GM19099 (cell line): ENCODE results near the gene WDR7.

ENCODE experiments used
- POLR2A ChIP-seq: IDR thresholded peaks from 3 replicates; pipeline ENCODE4 v1.6.1; 2011; ENCODE audit warnings: low read depth; ENCODE audit not compliant: insufficient read length; ENCODE audit errors: extremely low read depth

Gene WDR7

DNA sequence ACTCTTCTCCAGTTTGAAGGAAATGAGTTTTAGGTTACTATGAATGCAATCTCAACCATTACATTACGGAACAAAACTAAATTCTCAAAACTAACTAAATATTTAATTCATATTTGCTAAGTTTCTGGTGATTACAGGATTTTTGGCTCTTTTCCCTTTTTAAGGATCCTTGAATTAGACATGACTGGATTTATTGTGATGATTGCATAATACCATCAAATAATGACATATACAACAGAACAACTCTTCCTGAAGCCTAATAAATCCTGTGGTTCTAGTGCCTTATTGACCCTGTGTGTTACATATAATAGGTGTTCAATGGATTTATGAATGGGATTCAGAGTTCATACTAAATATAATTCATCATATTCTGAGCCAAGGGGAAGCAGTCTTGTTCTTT, 90.5 kb downstream of the WDR7 start:
- TF ChIP-seq POLR2A, result no peak

DNA sequence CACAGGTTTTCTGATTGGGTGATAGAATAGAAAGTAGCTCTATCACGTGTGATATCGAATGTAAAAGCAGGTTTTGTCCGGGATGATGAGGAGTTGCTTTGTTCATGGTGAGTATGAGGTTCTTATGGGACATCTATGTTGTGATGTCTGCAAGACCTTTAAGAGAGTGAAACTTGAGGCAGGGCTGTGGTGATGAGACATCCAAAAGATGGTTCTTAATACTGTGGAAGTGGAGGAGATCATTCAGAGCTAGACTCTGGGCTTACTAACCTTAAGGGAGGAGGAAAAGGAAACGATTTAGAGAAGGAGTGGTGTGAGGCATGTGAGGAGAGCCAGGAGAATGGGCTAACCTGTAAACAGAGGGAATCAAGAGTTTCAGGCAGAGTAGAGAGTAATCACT, 92.0 kb downstream of the WDR7 start:
- TF ChIP-seq POLR2A, result no peak

- no peak for TF ChIP-seq POLR2A
These were observed 96.0 kb downstream of the WDR7 start for GRCh38 chr18:56747032-56747658.

GRCh38 chr18:56747857-56748256, 96.7 kb downstream of the WDR7 start:
- TF ChIP-seq POLR2A, result no peak

DNA sequence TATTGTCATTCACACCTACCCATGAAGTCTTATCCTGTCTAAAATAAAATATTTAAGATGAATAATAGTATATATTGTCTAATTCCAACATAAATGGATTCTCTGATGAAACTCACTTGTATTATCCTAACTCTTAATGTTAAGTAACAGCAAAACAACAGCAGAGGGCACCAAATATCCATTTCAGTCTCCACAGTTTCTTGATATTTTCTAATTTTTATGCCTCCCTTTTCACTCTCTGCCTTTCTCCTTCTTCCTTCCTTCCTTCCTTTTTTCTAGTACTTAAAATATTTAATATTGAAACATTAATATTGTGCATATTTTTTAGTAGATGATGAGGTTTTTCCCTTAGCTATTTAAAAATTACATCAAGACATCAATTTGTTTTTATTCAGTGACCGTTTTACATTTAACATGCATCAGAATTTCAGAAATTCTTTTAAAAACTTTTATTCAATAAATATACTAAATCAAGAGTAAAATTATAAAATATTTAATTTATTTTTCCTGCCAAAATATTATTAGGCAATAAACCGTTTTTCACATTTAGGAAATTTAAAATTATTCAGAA, 97.6 kb downstream of the WDR7 start:
- TF ChIP-seq POLR2A, result no peak

DNA sequence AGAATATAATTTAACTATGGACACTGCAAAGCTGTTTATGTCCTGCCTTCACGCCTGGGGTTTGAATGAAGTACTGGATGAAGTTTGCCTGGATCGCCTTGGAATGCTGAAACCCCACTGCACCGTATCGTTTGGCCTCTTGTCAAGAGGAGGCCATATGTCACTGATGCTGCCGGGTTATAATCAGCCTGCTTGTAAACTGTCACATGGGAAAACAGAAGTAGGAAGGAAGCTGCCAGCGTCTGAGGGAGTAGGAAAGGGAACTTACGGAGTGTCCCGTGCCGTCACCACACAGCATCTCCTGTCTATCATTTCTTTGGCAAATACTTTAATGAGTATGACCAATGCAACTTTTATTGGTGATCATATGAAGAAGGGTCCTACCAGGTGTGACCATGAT, 105.8 kb downstream of the WDR7 start:
- TF ChIP-seq POLR2A, result no peak

DNA sequence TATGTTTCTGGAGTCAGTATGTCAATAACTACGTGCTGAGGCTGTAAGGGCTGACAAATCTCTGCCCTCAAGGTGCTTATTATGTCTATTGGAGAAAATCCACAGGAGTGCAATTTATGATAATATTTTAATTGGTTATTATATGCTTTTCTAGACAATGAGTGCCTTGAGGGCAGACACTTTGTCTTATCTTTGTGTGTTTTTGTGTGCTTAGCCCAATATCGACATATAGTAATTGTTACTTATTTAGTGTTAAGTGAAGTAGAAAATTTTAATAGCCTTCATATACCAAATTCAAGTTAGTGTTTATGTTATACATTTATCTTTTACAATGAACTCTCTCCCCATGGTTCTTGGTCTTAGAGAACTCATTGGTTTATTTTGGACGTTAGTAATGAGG, 118.9 kb downstream of the WDR7 start:
- TF ChIP-seq POLR2A, result no peak

- TF ChIP-seq POLR2A, result no peak
These were observed 119.7 kb downstream of the WDR7 start for GRCh38 chr18:56770873-56771272.

- no peak for TF ChIP-seq POLR2A
These were observed 124.5 kb downstream of the WDR7 start for GRCh38 chr18:56775701-56776100.

DNA sequence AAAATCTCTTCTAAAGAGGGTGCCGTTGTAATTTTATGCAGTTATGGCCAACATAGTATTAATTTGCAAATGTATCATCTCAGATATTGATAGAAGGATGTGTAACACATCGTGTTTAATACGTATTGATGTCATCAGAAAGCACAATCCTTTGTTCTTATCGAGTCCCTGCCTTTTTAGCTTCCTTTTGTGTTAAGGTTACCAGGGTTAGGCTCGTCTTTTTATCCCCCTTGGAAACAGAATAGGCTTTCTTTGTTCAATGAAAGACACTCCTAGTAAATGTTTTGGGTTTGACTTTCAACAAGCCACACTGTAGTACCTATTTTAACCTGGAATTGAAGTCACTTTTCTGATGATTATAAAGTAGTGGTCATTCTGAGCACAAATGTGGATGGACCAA, 136.2 kb downstream of the WDR7 start:
- TF ChIP-seq POLR2A, result no peak

DNA sequence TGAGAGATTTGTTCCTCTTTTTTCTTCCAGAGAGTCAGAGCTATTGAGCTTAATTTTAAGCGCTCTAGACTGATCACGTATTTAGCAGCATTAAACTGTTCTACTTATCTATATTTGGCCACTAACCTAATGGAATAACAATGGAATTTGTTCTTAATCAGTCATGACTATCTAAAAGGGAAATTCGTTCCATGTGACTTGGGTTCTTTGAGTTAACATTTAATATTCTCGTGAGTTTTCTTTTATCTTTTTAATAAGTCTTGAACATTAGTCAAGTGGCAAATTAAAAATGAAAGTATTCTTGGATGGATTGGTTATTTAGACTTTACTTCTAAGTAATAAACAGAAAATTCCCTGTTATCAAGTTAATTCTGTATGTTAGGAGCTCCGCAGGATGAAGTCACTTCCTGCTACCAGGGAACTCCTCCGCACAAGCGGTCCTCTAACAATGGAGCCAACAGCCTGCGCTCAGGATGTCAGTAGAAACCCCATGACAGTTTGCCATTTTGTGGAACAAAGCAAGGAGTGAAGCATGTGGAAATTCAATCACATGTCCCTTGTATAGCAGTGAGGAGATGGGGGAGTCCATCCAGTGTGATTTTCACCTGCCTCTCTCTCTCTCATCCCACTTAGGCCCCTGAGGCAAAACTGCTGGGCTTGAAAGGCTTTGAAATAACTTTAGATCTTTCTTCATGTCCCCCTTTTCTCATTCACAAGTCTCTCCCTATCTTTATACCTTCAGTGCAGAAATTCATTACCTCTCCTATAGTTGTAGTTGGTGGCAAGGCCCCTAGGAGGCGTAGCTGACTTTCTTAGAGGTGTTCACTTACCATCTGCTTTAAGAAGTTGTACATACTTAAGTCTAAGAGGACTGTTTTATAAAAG, 138.1 kb downstream of the WDR7 start:
- no peak for TF ChIP-seq POLR2A

DNA sequence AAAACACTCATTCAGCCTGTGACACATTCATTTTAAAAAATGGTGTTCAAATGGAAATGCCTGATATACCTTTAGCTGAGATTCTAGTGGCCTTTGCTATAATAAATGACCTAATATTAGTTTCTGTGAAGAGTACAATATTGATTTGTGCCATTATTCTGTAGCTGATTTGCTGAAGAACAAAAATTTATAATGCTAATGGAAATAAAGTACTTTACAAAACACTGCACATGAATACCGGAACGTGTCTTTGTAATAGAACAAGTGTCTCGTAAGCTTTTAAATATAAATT, 138.7 kb downstream of the WDR7 start:
- no peak for TF ChIP-seq POLR2A

- no peak for TF ChIP-seq POLR2A
These were observed 144.2 kb downstream of the WDR7 start for GRCh38 chr18:56795381-56795780.

GRCh38 chr18:56799756-56800155, 148.6 kb downstream of the WDR7 start:
- no peak for TF ChIP-seq POLR2A

DNA sequence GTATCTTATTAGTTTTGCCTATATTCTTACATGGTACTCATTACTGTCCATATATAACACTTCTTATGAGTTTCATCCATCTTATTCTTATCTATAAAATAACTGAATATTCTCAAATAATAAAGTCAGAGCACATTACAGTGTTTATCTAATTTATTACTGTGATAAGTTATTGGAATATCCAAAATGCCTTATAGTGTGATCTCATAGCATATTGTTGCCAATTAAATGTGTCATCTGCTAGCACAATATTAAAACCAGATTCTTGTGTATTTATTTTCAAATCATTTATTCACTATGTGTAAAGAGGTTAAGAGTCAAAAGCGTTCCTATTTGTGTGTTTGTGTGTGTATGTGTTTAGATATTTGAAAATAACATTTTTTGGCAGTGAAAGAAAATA, 151.9 kb downstream of the WDR7 start:
- TF ChIP-seq POLR2A, result no peak

GRCh38 chr18:56804395-56804794, 153.2 kb downstream of the WDR7 start:
- TF ChIP-seq POLR2A, result no peak
